H9 (cell line): ENCODE data around the gene MPPE1. TPM values are rescaled to one million over a fixed set of nuclear protein-coding genes. Genes with fewer than 3 reads are reported as not detected.

Experiments used
- DNase-seq: peaks from one replicate; pipeline ENCODE4 v3.0.0-alpha.2; 2017
- H2AFZ ChIP-seq: one replicate; pipeline ENCODE4 v1.6.1; 2013; ENCODE audit warnings: mild to moderate bottlenecking, low read length, control low read depth, moderate library complexity
- H2AK5ac ChIP-seq: 2 replicates; pipeline ENCODE4 v1.6.1; 2013; ENCODE audit warnings: low read length, control low read depth, mixed read lengths; ENCODE audit not compliant: insufficient read length
- H2BK120ac ChIP-seq: one replicate; pipeline ENCODE4 v1.6.1; 2013; ENCODE audit warnings: low read depth, mild to moderate bottlenecking, low read length, control low read depth, inconsistent platforms; ENCODE audit not compliant: poor library complexity, severe bottlenecking
- H2BK12ac ChIP-seq: 2 replicates; pipeline ENCODE4 v1.6.1; 2013; ENCODE audit warnings: low read length, control low read depth, mixed read lengths, low read depth; ENCODE audit not compliant: insufficient read length
- H2BK15ac ChIP-seq: 2 replicates; pipeline ENCODE4 v1.6.1; 2013; ENCODE audit warnings: low read depth, low read length, control low read depth
- H2BK20ac ChIP-seq: one replicate; pipeline ENCODE4 v1.6.1; 2013; ENCODE audit warnings: low read depth, mild to moderate bottlenecking, low read length, control low read depth, inconsistent platforms; ENCODE audit not compliant: poor library complexity, severe bottlenecking
- H2BK5ac ChIP-seq: 2 replicates; pipeline ENCODE4 v1.6.1; 2013; ENCODE audit warnings: low read length, control low read depth, mixed read lengths; ENCODE audit not compliant: insufficient read length
- H3K14ac ChIP-seq: 2 replicates; pipeline ENCODE4 v1.6.1; 2013; ENCODE audit warnings: low read length, control low read depth; ENCODE audit not compliant: insufficient read depth
- H3K18ac ChIP-seq: 2 replicates; pipeline ENCODE4 v1.6.1; 2013; ENCODE audit warnings: low read depth, mild to moderate bottlenecking, mixed read lengths, low read length, control low read depth; ENCODE audit not compliant: insufficient read length
- H3K23ac ChIP-seq: 2 replicates; pipeline ENCODE4 v1.6.1; 2013; ENCODE audit warnings: low read length, control low read depth, mixed read lengths, low read depth; ENCODE audit not compliant: insufficient read length
- H3K23me2 ChIP-seq: 2 replicates; pipeline ENCODE4 v1.6.1; 2013; ENCODE audit warnings: low read depth, mild to moderate bottlenecking, mixed read lengths, low read length, control low read depth; ENCODE audit not compliant: insufficient read length, poor library complexity, severe bottlenecking
- H3K27ac ChIP-seq: 2 replicates; pipeline ENCODE4 v1.5.1; 2013; ENCODE audit warnings: low read length, control low read depth, mixed read lengths, low read depth; ENCODE audit not compliant: insufficient read length
- H3K27me3 ChIP-seq: 2 replicates; pipeline ENCODE4 v1.6.1; 2013; ENCODE audit warnings: low read length, control low read depth, inconsistent platforms; ENCODE audit not compliant: insufficient read depth
- H3K4ac ChIP-seq: 2 replicates; pipeline ENCODE4 v1.6.1; 2013; ENCODE audit warnings: low read depth, mild to moderate bottlenecking, control low read depth, inconsistent platforms, low read length, moderate library complexity
- H3K4me1 ChIP-seq: 2 replicates; pipeline ENCODE4 v1.6.1; 2013; ENCODE audit warnings: low read length, control low read depth, inconsistent platforms; ENCODE audit not compliant: insufficient read depth
- H3K4me2 ChIP-seq: 2 replicates; pipeline ENCODE4 v1.6.1; 2013; ENCODE audit warnings: low read length, control low read depth, mixed read lengths; ENCODE audit not compliant: insufficient read length, insufficient read depth
- H3K56ac ChIP-seq: 2 replicates; pipeline ENCODE4 v1.6.1; 2013; ENCODE audit warnings: low read depth, mild to moderate bottlenecking, mixed read lengths, low read length, control low read depth; ENCODE audit not compliant: insufficient read length
- H3K79me1 ChIP-seq: 2 replicates; pipeline ENCODE4 v1.6.1; 2013; ENCODE audit warnings: low read depth, mild to moderate bottlenecking, moderate library complexity, low read length, control low read depth, inconsistent platforms; ENCODE audit not compliant: insufficient read depth, poor library complexity, severe bottlenecking
- H3K79me2 ChIP-seq: 2 replicates; pipeline ENCODE4 v1.6.1; 2013; ENCODE audit warnings: low read length, control low read depth, inconsistent platforms; ENCODE audit not compliant: insufficient read depth
- H3K9ac ChIP-seq: 2 replicates; pipeline ENCODE4 v1.6.1; 2013; ENCODE audit warnings: low read length, control low read depth, mixed read lengths; ENCODE audit not compliant: insufficient read length; ENCODE audit errors: extremely low read depth
- H3K9me3 ChIP-seq: one replicate; pipeline ENCODE4 v1.6.1; 2013; ENCODE audit warnings: low read depth, low read length, inconsistent platforms; ENCODE audit not compliant: control insufficient read depth
- H3T11ph ChIP-seq: one replicate; pipeline ENCODE4 v1.6.1; 2013; ENCODE audit warnings: mild to moderate bottlenecking, low read length, control low read depth, inconsistent platforms
- H4K20me1 ChIP-seq: one replicate; pipeline ENCODE4 v1.6.1; 2013; ENCODE audit not compliant: control insufficient read depth, insufficient read length, insufficient read depth
- H4K5ac ChIP-seq: 2 replicates; pipeline ENCODE4 v1.6.1; 2013; ENCODE audit warnings: low read depth, mild to moderate bottlenecking, mixed read lengths, low read length, control low read depth; ENCODE audit not compliant: insufficient read length
- H4K8ac ChIP-seq: replicated peaks from 2 replicates; pipeline ENCODE4 v1.6.1; 2013; ENCODE audit warnings: low read length, control low read depth, mixed read lengths, low read depth; ENCODE audit not compliant: insufficient read length
- H4K91ac ChIP-seq: 2 replicates; pipeline ENCODE4 v1.6.1; 2013; ENCODE audit warnings: low read depth, mild to moderate bottlenecking, moderate library complexity, mixed read lengths, low read length, control low read depth; ENCODE audit not compliant: insufficient read length
- H3K27ac Mint-ChIP-seq, 3 experiments: 2 replicates in 2 of 3; 3 replicates in 1 of 3; pipeline ENCODE4 v1.8.0; 2020 to 2021; ENCODE audit warnings: mixed read lengths in 3 of 3, mild to moderate bottlenecking in 1 of 3, moderate library complexity in 1 of 3
- H3K27me3 Mint-ChIP-seq: 2 replicates; pipeline ENCODE4 v1.8.0; 2021; ENCODE audit warnings: low read depth, mild to moderate bottlenecking, moderate library complexity, mixed read lengths
- H3K36me3 Mint-ChIP-seq, 3 experiments: 2 replicates in 2 of 3; 3 replicates in 1 of 3; pipeline ENCODE4 v1.8.0; 2020 to 2021; ENCODE audit warnings: low read depth in 3 of 3, mixed read lengths in 3 of 3; ENCODE audit not compliant: insufficient read depth in 1 of 3
- H3K4me1 Mint-ChIP-seq, 2 experiments: 2 replicates each; pipeline ENCODE4 v1.8.0; 2020; ENCODE audit warnings: mixed read lengths in 2 of 2
- H3K4me3 Mint-ChIP-seq, 2 experiments: 2 replicates in 1 of 2; 3 replicates in 1 of 2; pipeline ENCODE4 v1.8.0; 2020 to 2021; ENCODE audit warnings: mild to moderate bottlenecking in 2 of 2, mixed read lengths in 2 of 2, moderate library complexity in 1 of 2
- H3K9me3 Mint-ChIP-seq, 2 experiments: 2 replicates in 1 of 2; 3 replicates in 1 of 2; pipeline ENCODE4 v1.8.0; 2020; ENCODE audit warnings: mild to moderate bottlenecking in 2 of 2, mixed read lengths in 2 of 2, moderate library complexity in 1 of 2
- WGBS: extraction: QIAGEN DNeasy Blood & Tissue Kit; methylation state at CpG from one replicate; pipeline ENCODE4 v1.1.7; 2013; ENCODE audit warnings: missing lambda C conversion rate, low lambda C conversion rate, mixed read lengths; ENCODE audit not compliant: insufficient read length; ENCODE audit errors: extremely low coverage; 5-methylcytosine and 5-hydroxymethylcytosine counted together
- total RNA-seq: library from RNA; stranded (reverse); gene quantifications from 2 replicates; pipeline ENCODE4 v1.2.1, GENCODE V29; 2021
- TF ChIP-seq, protein P1 (sequence below): fragments of 200-600 bp; sonication (generic); conservative IDR thresholded peaks from 3 replicates; pipeline ENCODE4 v1.8.0; 2021; ENCODE audit warnings: antibody characterized with exemption, mild to moderate bottlenecking

The MPPE1 gene
- total RNA-seq, 1 experiment from 2014 or later, result 13.2 TPM

DNA sequence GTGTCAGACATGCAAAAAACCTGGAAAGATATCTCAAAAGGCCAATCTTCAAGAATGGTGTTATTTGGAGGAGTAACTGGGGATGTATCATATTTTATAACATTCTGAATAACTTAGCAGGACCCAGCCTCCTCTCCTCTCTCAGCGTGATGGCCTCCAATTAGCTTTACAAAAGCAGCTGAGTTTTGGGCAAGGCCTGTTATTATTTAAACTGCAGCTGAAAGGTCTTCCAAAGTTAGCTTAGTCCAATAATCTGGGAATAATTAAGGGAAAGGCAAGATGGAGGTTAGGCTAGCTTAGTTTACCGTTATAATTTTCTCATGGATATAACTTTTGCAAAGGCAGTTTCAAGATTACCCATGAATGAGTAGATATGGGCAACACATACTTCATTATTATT lies 32.8 kb upstream of the MPPE1 start:
- H2BK120ac ChIP-seq, result no peak overlapping the region

More for the DNA sequence above, 32.8 kb upstream of the MPPE1 start:
- no peak overlapping the region for H3K14ac ChIP-seq
- Mint-ChIP-seq H3K9me3 (no peaks in the 10 kb centered on the region), H3K27ac (no peak overlapping the region), H3K4me3 (no peak overlapping the region), H3K36me3 (no peaks in the 10 kb centered on the region; a peak in 1 of 7 replicates), H3K27me3 (peaks cover 4% of the 10 kb centered on the region; the same call in 1 of the 2 replicates), H3K4me1 (peaks cover 9% of the 10 kb centered on the region in 2 experiments)
- no peak overlapping the region for H2BK5ac ChIP-seq
- H3K27me3 ChIP-seq, result no peaks in the 10 kb centered on the region
- H3K4me2 ChIP-seq, result no peak overlapping the region
- H2BK12ac ChIP-seq, result no peak overlapping the region
- H4K5ac ChIP-seq, result no peak overlapping the region
- no peaks in the 10 kb centered on the region for H3K79me1 ChIP-seq
- H3T11ph ChIP-seq, result no peak overlapping the region
- H4K91ac ChIP-seq, result no peak overlapping the region
- H3K4me1 ChIP-seq, result no peaks in the 10 kb centered on the region
- no peak overlapping the region for H3K27ac ChIP-seq
- no peak overlapping the region for H2BK20ac ChIP-seq
- DNase-seq, result no peak
- H2AFZ ChIP-seq, result no peak overlapping the region
- no peaks in the 10 kb centered on the region for H3K23me2 ChIP-seq
- H3K18ac ChIP-seq, result no peak overlapping the region
- H3K9me3 ChIP-seq, result no peaks in the 10 kb centered on the region
- no peak overlapping the region for H3K56ac ChIP-seq
- no peak overlapping the region for H2AK5ac ChIP-seq
- TF ChIP-seq, protein P1, sequence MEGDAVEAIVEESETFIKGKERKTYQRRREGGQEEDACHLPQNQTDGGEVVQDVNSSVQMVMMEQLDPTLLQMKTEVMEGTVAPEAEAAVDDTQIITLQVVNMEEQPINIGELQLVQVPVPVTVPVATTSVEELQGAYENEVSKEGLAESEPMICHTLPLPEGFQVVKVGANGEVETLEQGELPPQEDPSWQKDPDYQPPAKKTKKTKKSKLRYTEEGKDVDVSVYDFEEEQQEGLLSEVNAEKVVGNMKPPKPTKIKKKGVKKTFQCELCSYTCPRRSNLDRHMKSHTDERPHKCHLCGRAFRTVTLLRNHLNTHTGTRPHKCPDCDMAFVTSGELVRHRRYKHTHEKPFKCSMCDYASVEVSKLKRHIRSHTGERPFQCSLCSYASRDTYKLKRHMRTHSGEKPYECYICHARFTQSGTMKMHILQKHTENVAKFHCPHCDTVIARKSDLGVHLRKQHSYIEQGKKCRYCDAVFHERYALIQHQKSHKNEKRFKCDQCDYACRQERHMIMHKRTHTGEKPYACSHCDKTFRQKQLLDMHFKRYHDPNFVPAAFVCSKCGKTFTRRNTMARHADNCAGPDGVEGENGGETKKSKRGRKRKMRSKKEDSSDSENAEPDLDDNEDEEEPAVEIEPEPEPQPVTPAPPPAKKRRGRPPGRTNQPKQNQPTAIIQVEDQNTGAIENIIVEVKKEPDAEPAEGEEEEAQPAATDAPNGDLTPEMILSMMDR, result no peak
- WGBS, result no CpG with 5 or more reads among the region's 2 CpGs
- H3K23ac ChIP-seq, result no peak overlapping the region
- no peak overlapping the region for H3K9ac ChIP-seq
- no peaks in the 10 kb centered on the region for H3K79me2 ChIP-seq
- no peaks in the 10 kb centered on the region for H4K20me1 ChIP-seq
- H4K8ac ChIP-seq, result no peak overlapping the region
- H3K4ac ChIP-seq, result no peak overlapping the region
- no peak overlapping the region for H2BK15ac ChIP-seq
